ENCODE results near the gene ITFG1. TPM values are rescaled to one million over a fixed set of nuclear protein-coding genes. Genes with fewer than 3 reads are reported as not detected.
A peak's percentile ranks its signal among the peaks of the same experiment; 100 is the strongest.

ITFG1 gene
- total RNA-seq: 46.4 and 79.0 TPM in 2 replicates

- DNase-seq (ENCODE audit: low read depth): peak; percentile 91
- H3K4me3 ChIP-seq (ENCODE audit: low read depth, low read length): peak within 1 kb of the TSS; percentile 98
- TF ChIP-seq, protein P1, sequence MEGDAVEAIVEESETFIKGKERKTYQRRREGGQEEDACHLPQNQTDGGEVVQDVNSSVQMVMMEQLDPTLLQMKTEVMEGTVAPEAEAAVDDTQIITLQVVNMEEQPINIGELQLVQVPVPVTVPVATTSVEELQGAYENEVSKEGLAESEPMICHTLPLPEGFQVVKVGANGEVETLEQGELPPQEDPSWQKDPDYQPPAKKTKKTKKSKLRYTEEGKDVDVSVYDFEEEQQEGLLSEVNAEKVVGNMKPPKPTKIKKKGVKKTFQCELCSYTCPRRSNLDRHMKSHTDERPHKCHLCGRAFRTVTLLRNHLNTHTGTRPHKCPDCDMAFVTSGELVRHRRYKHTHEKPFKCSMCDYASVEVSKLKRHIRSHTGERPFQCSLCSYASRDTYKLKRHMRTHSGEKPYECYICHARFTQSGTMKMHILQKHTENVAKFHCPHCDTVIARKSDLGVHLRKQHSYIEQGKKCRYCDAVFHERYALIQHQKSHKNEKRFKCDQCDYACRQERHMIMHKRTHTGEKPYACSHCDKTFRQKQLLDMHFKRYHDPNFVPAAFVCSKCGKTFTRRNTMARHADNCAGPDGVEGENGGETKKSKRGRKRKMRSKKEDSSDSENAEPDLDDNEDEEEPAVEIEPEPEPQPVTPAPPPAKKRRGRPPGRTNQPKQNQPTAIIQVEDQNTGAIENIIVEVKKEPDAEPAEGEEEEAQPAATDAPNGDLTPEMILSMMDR (IDR thresholded peaks at IDR 0.05; ENCODE audit: insufficient read depth, low read depth, low read length): peak; percentile 7
Measured at GRCh38 chr16:47460711-47461597, at the start of gene ITFG1, which contains the start of gene PHKB. TSS of gene ITFG1 (minus strand) at chr16:47461063. CDS start at chr16:47461045, 18 bp downstream. TSS of gene PHKB (plus strand) at chr16:47461331. CDS start at chr16:47461351, 20 bp downstream.

DNA sequence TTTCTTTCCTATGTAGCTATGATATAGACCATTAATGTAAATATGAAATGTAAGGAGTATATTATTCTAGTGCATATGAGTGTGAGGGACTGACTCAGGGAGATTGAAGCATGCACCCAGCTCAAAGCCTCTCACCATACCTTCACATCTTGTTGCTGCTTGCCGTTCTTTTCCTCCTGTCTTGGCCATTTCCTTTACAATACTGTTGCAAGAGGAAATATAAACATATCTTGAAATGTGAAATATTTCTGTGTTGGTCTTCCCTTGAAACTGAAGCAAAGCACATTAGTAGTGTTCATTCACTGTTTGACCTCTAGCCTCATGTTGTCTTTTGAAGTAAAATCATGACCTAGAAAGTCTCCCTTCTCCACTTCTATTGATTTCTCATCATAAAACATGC is 46.8 kb upstream of the ITFG1 start:
- peak; percentile 37 for DNase-seq (ENCODE audit: low read depth)
- TF ChIP-seq, protein P1 (IDR thresholded peaks at IDR 0.05; ENCODE audit: insufficient read depth, low read depth, low read length): no peak
- no peak overlapping the region for H3K4me3 ChIP-seq (ENCODE audit: low read depth, low read length)

DNA sequence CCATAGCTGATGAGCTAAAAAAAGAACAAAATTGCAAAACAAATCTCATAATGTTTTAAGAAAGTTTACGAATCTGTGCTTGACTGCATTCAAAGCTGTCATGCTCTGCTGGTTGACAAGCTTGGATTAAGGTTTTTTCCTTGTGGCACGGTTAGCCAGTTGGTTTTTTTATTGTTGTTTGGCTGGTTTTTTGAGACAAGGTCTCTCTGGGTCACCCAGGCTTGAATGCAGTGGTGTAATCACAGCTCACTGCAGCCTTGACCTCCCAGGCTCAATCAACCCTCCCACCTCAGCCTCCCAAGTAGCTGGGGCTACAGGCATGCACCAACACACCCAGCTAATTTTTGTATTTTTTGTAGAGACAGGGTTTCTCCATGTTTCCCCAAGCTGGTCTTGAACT is 45.9 kb upstream of the ITFG1 start:
- TF ChIP-seq, protein P1 (IDR thresholded peaks at IDR 0.05; ENCODE audit: insufficient read depth, low read depth, low read length): no peak
- peak; percentile 29 for DNase-seq (ENCODE audit: low read depth)
- H3K4me3 ChIP-seq (ENCODE audit: low read depth, low read length): no peak overlapping the region

- no peak overlapping the region for H3K4me3 ChIP-seq (ENCODE audit: low read depth, low read length)
- TF ChIP-seq, protein P1 (IDR thresholded peaks at IDR 0.05; ENCODE audit: insufficient read depth, low read depth, low read length): no peak
- DNase-seq (ENCODE audit: low read depth): peak; percentile 59
Measured at GRCh38 chr16:47504599-47504998, 43.7 kb upstream of the ITFG1 start.

DNA sequence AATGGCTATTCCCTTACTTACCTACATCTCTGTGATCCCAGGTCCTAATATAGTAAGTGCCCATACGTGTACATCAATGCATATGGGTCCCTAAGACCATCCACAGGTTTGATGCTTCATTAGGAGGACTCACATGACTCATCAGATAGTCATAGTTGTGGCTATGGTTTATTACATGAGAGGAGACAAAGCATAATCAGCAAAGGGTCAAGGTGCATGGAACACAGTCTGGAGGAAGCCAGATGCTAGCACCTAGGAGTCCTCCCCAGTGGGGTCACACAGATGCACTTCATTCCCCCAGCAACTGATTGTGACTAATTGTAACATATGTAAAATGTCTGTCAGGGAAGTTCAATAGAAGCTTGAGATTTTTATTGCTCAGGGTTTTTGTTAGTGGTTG is 43.1 kb upstream of the ITFG1 start:
- TF ChIP-seq, protein P1 (IDR thresholded peaks at IDR 0.05; ENCODE audit: insufficient read depth, low read depth, low read length): no peak
- no peak for DNase-seq (ENCODE audit: low read depth)
- no peak overlapping the region for H3K4me3 ChIP-seq (ENCODE audit: low read depth, low read length)

DNA sequence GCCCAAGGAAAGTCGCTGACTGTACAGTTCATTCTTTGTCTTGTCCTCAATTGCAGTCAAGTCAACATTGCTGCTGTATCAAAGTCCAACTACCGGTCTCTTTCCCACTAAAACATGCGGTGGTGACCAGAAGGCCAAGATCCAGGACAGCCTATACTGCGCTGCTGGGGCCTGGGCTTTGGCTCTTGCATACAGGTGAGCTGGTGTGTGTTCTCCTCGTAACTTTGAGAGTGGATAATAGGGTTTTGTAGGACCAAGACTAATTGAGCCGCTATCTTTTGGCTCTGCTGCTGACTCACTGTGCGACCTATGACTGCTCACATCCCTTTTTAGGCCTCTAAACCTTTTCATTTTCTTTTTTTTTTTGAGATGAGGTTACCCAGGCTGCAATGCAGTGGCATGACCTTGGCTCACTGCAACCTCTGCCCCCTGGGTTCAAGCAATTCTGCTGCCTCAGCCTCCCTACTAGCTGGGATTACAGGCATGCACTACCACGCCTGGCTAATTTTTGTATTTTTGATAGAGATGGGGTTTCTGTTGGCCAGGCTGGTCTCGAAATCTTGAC is 38.9 kb upstream of the ITFG1 start:
- TF ChIP-seq, protein P1 (IDR thresholded peaks at IDR 0.05; ENCODE audit: insufficient read depth, low read depth, low read length): no peak
- DNase-seq (ENCODE audit: low read depth): no peak
- H3K4me3 ChIP-seq (ENCODE audit: low read depth, low read length): no peak overlapping the region
